ENCODE measurements around the gene RPL39L.
A peak's percentile ranks its signal among the peaks of the same experiment; 100 is the strongest.

The RPL39L gene

DNA sequence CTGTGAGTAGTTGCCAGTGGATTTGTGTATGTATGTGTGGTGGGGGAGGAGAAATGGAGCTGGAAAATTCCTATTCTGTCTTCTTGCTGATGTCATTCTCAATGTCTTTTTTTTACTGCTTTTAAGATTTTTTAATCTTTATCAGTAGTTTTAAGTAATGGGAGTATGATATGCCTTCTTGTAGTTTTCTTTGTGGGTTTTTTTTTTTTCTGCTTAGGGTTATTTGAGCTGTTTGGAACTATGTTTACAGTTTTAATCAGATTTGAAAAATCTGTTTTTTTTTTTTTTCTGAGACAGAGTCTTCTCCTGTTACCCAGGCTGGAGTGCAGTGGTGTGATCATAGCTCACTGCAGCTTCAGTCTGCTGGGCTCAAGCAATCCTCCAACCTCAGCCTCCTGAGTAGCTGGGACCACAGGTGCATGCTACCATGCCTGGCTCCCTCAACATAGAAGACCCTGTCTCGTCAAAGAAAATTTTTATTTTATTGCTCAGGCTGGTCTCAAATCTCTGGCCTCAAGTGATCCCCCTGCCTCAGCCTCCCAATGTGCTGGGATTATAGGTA lies 37.1 kb downstream of the RPL39L start:
- FAIRE-seq, result no peak
- DNase-seq (ENCODE audit: insufficient read length, low spot score), result no peak
- no peak for TF ChIP-seq SPI1 (IDR thresholded peaks at IDR 0.05; ENCODE audit: low read depth, low read length)

DNA sequence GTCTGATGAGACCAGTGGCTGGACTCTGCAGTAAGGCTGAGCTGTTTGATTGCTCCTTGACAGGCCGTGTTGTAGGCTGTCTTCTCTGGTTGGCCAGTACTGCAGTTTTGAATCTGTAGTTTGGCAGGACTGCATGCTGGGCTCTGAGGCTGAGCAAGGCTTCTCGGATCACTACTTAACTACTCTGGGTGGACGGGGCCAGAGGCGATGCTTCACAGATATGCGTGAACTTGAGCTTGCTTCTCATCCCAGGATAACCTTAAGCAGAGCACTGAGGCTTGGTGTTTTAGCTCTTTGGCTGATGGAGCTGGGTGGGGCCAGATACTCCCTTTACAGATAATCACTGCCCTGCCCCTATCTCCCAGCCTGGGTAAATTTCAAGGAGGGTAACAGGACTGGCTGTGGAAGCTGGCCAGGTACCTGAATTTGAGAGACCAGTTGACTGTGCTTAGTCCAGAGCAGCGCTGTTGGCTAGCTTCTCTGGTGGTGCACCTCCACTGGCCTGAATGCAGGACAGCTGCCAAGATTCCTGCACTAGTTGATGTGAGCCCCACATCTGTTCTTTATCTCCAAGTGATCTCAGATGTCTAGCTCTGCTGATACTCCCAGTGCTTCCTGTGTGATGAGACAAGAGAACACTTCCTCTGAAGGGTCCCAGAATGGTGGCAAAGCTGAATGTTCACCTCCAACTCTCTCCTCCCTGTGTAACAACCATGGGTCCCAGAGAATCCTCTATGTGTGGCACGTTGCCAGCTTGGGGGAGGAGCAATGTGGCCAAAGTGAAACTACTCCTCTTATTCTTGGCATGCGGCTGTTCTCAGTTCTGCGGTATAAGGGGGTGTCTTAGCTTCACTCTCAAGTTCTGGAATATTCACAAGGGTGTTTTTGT lies 37.9 kb downstream of the RPL39L start:
- peak; percentile 69 for FAIRE-seq

DNA sequence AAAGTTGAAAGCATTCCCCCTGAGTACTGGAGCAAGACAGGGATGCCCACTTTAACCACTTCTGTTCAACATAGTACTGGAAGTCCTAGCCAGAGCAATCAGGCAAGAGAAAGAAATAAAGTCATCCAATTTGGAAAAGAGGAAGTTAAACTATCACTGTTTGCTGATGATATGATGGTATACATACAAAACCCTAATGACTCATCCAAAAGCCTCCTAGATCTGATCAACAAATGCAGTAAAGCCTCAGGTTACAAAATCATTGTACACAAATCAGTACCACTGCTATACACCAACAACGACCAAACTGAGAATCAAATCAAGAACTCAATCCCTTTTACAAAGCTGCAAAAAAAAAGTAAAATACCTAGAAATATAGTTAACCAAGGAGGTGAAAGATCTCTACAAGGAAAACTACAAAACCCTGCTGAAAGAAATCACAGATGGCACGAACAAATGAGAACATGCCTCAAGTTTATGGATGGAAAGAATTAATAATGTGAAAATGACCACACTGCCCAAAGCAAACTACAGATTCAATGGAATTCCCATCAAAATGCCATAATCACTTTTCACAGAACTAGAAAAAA lies 40.3 kb downstream of the RPL39L start:
- no peak for TF ChIP-seq POLR2AphosphoS5 (IDR thresholded peaks at IDR 0.05; ENCODE audit: low read depth, low read length)
- TF ChIP-seq POLR2A (IDR thresholded peaks at IDR 0.05; ENCODE audit: low read depth, low read length), result no peak
- no peak for TF ChIP-seq SPI1 (IDR thresholded peaks at IDR 0.05; ENCODE audit: low read depth, low read length)
- no peak for TF ChIP-seq PAX5 (IDR thresholded peaks at IDR 0.05; ENCODE audit: insufficient read depth, low read length, severe bottlenecking)
- TF ChIP-seq TAF1 (IDR thresholded peaks at IDR 0.05; ENCODE audit: low read depth, low read length), result no peak
- TF ChIP-seq POU2F2 (IDR thresholded peaks at IDR 0.05; ENCODE audit: low read depth, low read length), result no peak
- FAIRE-seq, result no peak
- no peak for DNase-seq (ENCODE audit: insufficient read length, low spot score)

More for the DNA sequence above, 37.9 kb downstream of the RPL39L start:
- no peak for TF ChIP-seq POLR2AphosphoS5 (IDR thresholded peaks at IDR 0.05; ENCODE audit: low read depth, low read length)
- no peak for TF ChIP-seq POLR2A (IDR thresholded peaks at IDR 0.05; ENCODE audit: low read depth, low read length)
- no peak for TF ChIP-seq POU2F2 (IDR thresholded peaks at IDR 0.05; ENCODE audit: low read depth, low read length)
- TF ChIP-seq PAX5 (IDR thresholded peaks at IDR 0.05; ENCODE audit: insufficient read depth, low read length, severe bottlenecking), result no peak
- TF ChIP-seq SPI1 (IDR thresholded peaks at IDR 0.05; ENCODE audit: low read depth, low read length), result no peak
- TF ChIP-seq TAF1 (IDR thresholded peaks at IDR 0.05; ENCODE audit: low read depth, low read length), result no peak
- no peak for DNase-seq (ENCODE audit: insufficient read length, low spot score)

DNA sequence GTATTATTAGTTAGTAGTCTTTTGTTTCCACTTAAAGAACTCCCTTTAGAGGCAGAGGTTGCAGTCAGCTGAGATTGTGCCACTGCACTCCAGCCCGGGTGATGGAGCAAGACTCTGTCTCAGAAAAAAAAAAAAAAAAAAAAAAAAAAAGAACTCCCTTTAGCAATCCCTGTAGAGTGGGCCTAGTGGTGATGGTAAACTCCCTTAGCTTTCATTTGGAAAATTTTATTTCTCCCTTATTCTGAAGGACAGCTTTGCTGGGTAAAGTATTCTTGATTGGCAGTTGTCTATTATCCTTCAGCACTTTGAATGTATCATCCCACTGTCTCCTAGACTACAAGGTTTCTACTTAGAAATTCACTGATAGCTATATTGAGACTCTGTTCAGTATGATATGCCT lies 46.0 kb downstream of the RPL39L start:
- TF ChIP-seq POLR2AphosphoS5 (IDR thresholded peaks at IDR 0.05; ENCODE audit: low read depth, low read length), result no peak
- no peak for TF ChIP-seq POLR2A (IDR thresholded peaks at IDR 0.05; ENCODE audit: low read depth, low read length)
- no peak for TF ChIP-seq SPI1 (IDR thresholded peaks at IDR 0.05; ENCODE audit: low read depth, low read length)
- TF ChIP-seq TAF1 (IDR thresholded peaks at IDR 0.05; ENCODE audit: low read depth, low read length), result no peak
- no peak for TF ChIP-seq PAX5 (IDR thresholded peaks at IDR 0.05; ENCODE audit: insufficient read depth, low read length, severe bottlenecking)
- TF ChIP-seq POU2F2 (IDR thresholded peaks at IDR 0.05; ENCODE audit: low read depth, low read length), result no peak
- FAIRE-seq, result no peak

DNA sequence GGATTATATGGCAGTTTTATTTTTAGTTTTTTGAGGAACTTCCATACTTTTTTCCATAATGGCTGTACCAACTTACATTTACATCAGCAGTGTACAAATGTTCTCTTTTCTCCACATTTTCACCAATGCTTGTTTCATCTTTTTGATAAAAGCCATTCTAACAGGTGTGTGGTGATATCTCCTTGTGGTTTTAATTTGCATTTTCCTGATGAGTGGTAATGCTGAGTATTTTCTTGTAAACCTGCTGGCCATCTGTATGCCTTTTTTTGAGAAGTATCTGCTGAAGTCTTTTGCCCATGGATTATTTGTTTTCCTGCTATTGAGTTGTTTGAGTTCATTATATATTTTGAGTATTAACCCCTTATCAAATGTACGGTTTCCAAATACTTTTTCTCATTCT lies 50.6 kb downstream of the RPL39L start:
- no peak for DNase-seq (ENCODE audit: insufficient read length, low spot score)
- no peak for FAIRE-seq
- TF ChIP-seq SPI1 (IDR thresholded peaks at IDR 0.05; ENCODE audit: low read depth, low read length), result no peak
- TF ChIP-seq POLR2A (IDR thresholded peaks at IDR 0.05; ENCODE audit: low read depth, low read length), result no peak
- no peak for TF ChIP-seq PAX5 (IDR thresholded peaks at IDR 0.05; ENCODE audit: insufficient read depth, low read length, severe bottlenecking)
- TF ChIP-seq POU2F2 (IDR thresholded peaks at IDR 0.05; ENCODE audit: low read depth, low read length), result no peak
- TF ChIP-seq TAF1 (IDR thresholded peaks at IDR 0.05; ENCODE audit: low read depth, low read length), result no peak
- TF ChIP-seq POLR2AphosphoS5 (IDR thresholded peaks at IDR 0.05; ENCODE audit: low read depth, low read length), result no peak

More for the DNA sequence above, 46.0 kb downstream of the RPL39L start:
- no peak for DNase-seq (ENCODE audit: insufficient read length, low spot score)

DNA sequence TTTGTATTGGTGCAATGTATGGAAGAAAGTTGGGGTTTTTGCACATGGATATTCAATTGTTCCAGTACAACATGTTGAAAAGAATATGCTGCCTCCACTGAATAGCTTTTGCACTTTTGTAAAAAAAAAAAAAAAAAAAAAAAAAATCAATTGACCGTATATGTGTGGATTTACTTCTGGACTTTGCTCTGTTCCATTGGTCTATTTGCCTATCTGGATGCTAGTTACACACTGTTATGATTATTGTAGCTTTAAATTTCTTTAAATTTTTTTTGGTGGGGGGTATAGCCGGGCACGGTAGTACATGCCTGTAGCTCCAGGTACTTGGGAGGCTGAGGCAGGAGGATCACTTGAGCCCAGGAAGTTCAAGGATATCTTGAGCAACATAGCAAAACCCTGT lies 52.5 kb downstream of the RPL39L start:
- TF ChIP-seq POLR2AphosphoS5 (IDR thresholded peaks at IDR 0.05; ENCODE audit: low read depth, low read length), result no peak
- FAIRE-seq, result no peak
- DNase-seq (ENCODE audit: insufficient read length, low spot score), result no peak

DNA sequence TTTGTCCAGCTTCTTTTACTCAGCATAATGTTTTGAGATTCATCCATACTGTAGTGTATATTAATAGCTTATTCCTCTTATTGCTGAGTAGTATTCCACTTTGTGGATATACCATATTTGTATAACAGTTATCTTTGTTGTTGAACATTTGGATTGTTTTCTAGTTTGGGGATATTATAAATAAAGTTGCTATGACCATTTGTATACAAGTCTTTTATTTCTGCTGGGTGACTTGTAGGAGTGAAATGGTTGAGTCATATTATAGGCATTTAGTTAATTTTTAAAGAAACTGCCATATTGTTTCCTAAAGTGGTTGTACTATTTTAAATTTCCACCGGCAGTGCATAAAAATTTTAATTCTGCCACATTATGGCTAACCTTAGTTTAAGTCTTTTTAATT lies 53.4 kb downstream of the RPL39L start:
- TF ChIP-seq SPI1 (IDR thresholded peaks at IDR 0.05; ENCODE audit: low read depth, low read length), result no peak
- TF ChIP-seq PAX5 (IDR thresholded peaks at IDR 0.05; ENCODE audit: insufficient read depth, low read length, severe bottlenecking), result no peak
- TF ChIP-seq TAF1 (IDR thresholded peaks at IDR 0.05; ENCODE audit: low read depth, low read length), result no peak
- TF ChIP-seq POU2F2 (IDR thresholded peaks at IDR 0.05; ENCODE audit: low read depth, low read length), result no peak
- DNase-seq (ENCODE audit: insufficient read length, low spot score) (no peak), FAIRE-seq (no peak)

DNA sequence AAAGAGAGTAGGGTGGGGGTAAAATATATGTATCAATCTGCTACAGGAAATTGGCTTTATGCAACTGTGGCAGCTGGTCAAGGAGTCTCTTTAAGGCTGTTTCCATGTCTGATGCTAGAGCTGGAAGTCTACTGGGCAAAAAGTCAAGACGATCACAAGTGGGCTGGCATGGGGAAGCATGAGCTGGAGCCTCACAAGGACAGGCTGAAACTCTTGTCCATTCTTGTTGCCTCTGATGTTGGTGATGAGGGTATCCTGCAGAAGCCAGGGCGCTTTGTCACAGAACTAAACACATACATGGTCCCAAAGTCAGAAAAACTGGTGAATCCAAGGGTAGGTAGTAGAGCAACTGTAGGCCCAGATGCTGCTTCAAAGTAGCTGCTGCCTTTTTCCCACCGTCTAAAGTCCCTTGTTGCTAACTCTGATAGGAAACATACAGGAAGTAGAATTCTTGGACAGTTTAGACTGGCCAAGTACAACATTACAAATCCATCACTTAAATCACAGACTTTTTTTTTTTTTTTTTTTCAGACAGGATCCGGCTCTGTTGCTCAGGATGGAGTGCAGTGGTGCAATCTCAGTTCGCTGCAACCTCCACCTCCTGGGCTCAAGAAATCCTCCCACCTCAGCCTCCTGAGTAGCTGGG lies 54.2 kb downstream of the RPL39L start:
- no peak for TF ChIP-seq PAX5 (IDR thresholded peaks at IDR 0.05; ENCODE audit: insufficient read depth, low read length, severe bottlenecking)
- no peak for TF ChIP-seq POLR2AphosphoS5 (IDR thresholded peaks at IDR 0.05; ENCODE audit: low read depth, low read length)
- no peak for TF ChIP-seq SPI1 (IDR thresholded peaks at IDR 0.05; ENCODE audit: low read depth, low read length)
- TF ChIP-seq POU2F2 (IDR thresholded peaks at IDR 0.05; ENCODE audit: low read depth, low read length), result no peak
- no peak for TF ChIP-seq POLR2A (IDR thresholded peaks at IDR 0.05; ENCODE audit: low read depth, low read length)
- TF ChIP-seq TAF1 (IDR thresholded peaks at IDR 0.05; ENCODE audit: low read depth, low read length), result no peak
- FAIRE-seq, result no peak
- no peak for DNase-seq (ENCODE audit: insufficient read length, low spot score)

DNA sequence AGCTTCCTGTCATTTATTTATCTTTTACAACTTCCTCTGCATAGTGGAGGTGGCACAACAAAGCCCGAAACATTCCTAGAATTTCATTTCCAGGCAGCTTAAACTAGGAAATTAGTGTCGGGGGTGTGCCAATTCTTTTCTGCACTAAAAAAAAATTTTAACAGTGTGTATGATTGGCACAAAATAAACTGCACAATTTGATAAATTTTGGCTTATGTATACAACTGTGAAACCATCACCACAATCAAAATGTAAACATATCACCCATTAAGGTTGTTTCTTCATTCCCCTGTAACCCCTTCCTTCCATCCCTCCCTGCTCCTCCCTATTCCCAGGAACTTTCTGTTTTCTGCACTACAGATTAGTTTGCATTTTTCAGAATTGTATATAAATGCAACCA lies 54.7 kb downstream of the RPL39L start:
- TF ChIP-seq POLR2AphosphoS5 (IDR thresholded peaks at IDR 0.05; ENCODE audit: low read depth, low read length) (no peak), TAF1 (IDR thresholded peaks at IDR 0.05; ENCODE audit: low read depth, low read length) (no peak), SPI1 (IDR thresholded peaks at IDR 0.05; ENCODE audit: low read depth, low read length) (no peak), POU2F2 (IDR thresholded peaks at IDR 0.05; ENCODE audit: low read depth, low read length) (no peak), POLR2A (IDR thresholded peaks at IDR 0.05; ENCODE audit: low read depth, low read length) (no peak), PAX5 (IDR thresholded peaks at IDR 0.05; ENCODE audit: insufficient read depth, low read length, severe bottlenecking) (no peak)

More for the DNA sequence above, 54.7 kb downstream of the RPL39L start:
- DNase-seq (ENCODE audit: insufficient read length, low spot score) (no peak), FAIRE-seq (no peak)
